Stimulated activated naive CD8-positive, alpha-beta T cell treated with anti-CD3 and anti-CD28 coated beads, Interleukin-15, Interleukin-2, amounts not matched to agents 100 U/mL and 50 U/mL, for 24 hours (primary cell): ENCODE measurements around the gene CRYBB1.

Source experiments
- ATAC-seq: fragments of 150-1000 bp; cut with Tn5 transposase; one replicate; pipeline ENCODE4 v1.10.0; 2021
- DNase-seq: peaks from one replicate; pipeline ENCODE4 v3.0.0; 2021

CRYBB1 gene

GRCh38 chr22:26606611-26607010 lies 11.2 kb downstream of the CRYBB1 start:
- no peak for ATAC-seq
- no peak for DNase-seq

DNA sequence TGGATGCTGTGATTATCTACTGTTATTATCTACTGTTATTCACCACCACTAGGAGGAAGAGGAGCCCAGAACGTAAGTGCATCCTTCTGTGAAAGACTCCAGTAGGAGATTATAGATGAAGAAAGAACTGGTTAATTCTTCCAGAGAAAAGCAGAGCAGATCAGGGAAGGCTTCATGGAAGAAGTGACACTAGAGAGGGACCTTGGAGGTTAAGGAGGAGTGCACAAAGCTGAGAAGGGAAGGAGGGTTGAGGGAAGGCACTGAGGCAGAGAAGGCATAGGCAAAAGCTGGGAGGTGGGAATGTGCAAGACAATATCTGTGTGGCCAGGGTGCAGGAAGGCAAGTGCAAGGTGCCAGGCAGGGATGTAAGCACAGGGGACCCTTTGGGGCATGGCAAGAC lies 13.5 kb downstream of the CRYBB1 start:
- DNase-seq (no peak), ATAC-seq (no peak)

GRCh38 chr22:26602127-26602526 lies 15.7 kb downstream of the CRYBB1 start:
- no peak for DNase-seq
- ATAC-seq: no peak

DNA sequence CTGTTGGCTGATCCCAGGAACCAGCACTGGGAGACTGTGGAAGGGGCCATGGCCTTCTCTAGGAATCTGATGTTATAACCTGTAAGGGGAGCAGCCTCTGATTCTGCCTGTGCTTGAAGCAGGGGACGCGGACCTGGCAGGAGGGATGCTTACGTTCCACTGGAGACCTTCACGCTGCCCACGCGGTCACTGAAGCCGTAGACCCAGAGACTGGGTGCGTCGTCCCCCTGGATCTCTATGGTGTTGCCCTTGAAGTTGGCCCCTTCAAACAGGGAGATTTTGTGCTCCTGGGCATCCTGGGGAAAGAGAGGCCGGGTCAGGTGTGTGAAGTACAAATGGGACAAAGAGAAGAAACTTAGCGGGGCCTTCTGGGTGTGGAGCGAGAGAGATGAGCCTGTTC lies 16.1 kb downstream of the CRYBB1 start:
- DNase-seq (no peak), ATAC-seq (no peak)

- ATAC-seq (no peak), DNase-seq (no peak)
These were observed 18.3 kb downstream of the CRYBB1 start for GRCh38 chr22:26599505-26599904.

DNA sequence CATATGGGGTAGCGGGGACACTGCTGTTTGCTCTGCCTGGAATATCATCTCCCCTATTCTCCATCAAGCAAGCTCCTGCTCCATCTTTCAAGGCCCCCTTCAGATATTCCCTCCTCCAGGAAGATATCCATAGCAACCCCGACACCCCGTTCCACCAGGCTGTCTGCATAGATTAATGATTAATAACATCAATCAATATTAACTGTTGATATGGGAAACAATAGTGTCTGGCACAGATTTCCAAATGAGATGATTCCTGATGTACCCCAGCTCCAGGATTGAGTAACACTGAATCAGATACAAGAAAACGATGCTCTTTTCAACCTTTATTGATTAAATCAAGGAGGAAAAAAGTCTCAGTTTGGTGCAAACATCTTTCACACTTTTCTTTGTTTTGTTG lies 20.3 kb downstream of the CRYBB1 start:
- DNase-seq (no peak), ATAC-seq (no peak)

GRCh38 chr22:26597026-26597425 lies 20.8 kb downstream of the CRYBB1 start:
- DNase-seq: peak; percentile 41

GRCh38 chr22:26593763-26594162 lies 24.1 kb downstream of the CRYBB1 start:
- DNase-seq: no peak
- ATAC-seq: no peak

More at GRCh38 chr22:26597026-26597425, 20.8 kb downstream of the CRYBB1 start:
- ATAC-seq: peak; percentile 57

DNA sequence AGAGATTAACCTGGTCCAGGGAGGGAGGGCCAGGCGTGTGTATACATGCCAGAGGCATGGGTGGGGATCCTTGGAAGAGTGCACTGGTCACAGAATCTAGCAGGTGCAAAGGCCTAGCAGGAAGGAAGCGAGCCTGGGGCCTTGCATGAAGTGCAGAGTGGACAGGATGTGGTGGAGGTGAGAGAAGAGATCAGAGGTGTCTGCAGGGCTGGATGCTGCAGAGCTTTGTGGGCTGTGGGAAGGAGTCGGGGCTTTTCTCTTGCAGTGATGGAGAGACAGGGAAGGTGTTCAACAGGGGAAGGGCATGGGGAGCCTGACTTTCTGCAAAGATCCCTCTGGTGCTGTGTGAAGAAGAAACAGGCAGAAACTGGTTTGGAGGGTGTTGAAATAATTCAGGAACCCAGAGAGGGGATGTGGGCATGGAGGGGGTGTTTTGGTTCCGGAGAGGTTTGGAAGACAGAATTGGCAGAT lies 25.4 kb downstream of the CRYBB1 start:
- ATAC-seq: peak; percentile 53

GRCh38 chr22:26589845-26590736 lies 27.7 kb downstream of the CRYBB1 start, which contains the start of gene TPST2:
Gene TPST2, minus strand, starts transcription at chr22:26590132. Its CDS starts 48,502 bp downstream, at chr22:26541630.
- DNase-seq (peak; percentile 83), ATAC-seq (peak; percentile 80)

More for the DNA sequence above, 25.4 kb downstream of the CRYBB1 start:
- peak; percentile 49 for DNase-seq

DNA sequence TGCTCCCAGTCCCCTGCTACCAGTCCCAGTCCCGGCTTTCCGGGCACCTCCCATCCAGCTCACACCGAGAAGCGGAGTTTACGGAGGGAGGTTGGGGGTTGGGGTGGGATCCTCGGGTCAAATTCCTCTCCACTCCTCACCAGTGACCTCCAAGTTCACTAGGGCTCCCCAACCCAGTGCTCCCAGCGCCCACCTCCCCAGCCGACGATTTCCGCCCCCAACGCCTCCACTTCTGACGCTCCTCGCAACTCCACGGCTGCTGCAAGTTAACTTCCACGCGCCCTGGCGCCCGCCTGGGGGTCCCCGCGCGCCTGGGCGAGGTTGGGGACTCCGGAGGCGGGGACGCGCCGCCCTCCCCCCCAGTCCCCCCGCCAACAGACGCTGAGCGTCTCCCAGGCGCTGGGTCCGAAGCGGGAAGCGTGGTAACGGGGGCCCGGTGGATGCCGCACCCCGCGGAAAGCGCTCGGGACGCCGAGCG lies 28.4 kb downstream of the CRYBB1 start:
- DNase-seq: peak; percentile 50
- no peak for ATAC-seq

GRCh38 chr22:26588729-26589366 lies 29.0 kb downstream of the CRYBB1 start:
- no peak for DNase-seq
- no peak for ATAC-seq

DNA sequence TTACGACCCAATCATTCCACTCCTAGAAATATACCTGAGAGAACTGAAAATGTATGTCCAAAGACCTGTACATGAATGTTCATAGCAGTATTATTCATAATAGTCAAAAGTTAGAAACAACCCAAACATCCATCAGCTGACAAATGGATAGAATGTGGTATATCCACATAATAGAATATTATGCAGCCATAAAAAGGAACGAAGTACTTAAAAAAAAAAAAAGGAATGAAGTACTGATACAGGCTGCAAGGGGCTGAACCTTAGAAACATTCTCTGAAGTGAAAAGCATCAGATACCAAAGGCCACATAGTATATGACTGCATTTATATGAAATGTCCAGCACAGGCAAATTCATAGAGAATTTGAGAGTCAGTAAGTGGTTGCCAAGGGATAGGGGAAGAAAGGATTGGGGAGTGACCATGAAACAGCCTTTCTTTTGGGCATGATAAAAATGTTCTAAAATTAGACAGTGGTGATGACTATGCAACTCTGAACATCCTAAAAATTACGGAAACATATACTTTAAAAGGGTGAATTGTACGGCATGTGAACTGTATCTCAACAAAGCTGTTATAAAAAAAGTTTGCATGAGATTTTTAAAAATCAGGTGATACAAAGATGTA lies 29.7 kb downstream of the CRYBB1 start:
- no peak for DNase-seq
- ATAC-seq: no peak

- DNase-seq (no peak), ATAC-seq (no peak)
These were observed 31.1 kb downstream of the CRYBB1 start for GRCh38 chr22:26586556-26587325.

GRCh38 chr22:26585104-26585790 lies 32.6 kb downstream of the CRYBB1 start:
- peak; percentile 22 for DNase-seq
- no peak for ATAC-seq

DNA sequence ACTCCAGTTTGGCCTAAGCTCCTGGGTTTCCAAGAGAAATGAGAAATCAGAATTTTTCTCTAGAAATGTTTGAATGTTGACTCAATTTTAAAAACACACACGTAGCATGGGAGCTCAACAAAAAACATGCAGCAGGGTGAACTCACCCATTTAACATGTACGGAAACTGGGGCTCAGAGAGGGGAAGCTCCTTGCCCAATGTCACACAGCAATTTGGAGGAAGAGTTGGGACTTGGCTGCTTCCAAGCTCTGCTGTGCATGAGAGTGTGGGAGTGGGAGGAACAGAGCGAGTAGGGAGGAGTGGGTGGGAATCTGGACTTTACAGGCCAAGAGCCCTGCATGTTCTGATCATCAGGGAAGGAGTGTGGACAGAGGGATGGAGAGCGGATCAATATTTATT lies 33.8 kb downstream of the CRYBB1 start:
- DNase-seq (no peak), ATAC-seq (no peak)

DNA sequence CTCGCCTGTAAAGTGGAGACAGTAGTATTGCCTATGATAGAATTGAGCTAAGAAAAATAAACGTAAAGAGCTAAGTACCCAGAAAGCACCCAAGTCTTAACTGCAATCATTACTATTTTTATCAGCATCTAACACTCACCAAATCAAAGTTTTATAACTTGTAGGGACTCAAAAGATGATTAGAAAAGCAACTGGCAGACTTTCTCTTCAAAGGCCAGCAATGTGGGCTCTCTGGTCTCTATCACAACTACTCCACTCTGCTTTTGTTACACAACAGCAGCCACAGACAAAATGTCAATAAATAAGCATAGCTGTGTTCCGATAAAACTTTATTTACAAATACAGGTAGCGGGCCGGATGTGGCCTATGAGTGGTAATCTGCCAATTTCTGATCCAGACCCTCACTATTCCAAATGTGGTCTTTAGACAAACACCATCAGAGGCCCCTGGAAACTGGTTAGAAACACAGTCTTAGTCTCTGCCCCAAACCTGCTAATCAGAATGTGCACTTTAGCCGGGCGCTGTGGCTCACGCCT lies 36.1 kb downstream of the CRYBB1 start:
- ATAC-seq: no peak
- DNase-seq: no peak

DNA sequence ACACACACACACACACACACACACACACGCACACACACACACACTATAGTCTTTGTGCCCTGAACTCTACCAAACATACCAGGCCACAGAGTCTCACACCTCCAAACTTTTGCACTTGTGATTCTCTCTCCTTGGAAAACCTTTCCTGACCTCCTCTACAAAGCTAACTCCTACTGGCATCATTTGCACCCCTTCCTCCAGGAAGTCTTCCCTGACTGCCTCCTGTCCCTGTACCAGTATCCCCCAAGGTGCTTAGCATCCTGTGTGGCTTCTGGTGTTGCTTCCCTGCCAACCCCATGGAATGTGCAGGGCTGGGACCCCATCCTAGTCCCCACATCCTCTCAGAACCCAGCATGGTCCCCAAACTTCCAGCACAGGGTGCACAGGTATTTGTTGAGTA lies 36.8 kb downstream of the CRYBB1 start:
- DNase-seq (no peak), ATAC-seq (no peak)

GRCh38 chr22:26580240-26580962 lies 37.4 kb downstream of the CRYBB1 start:
- DNase-seq (no peak), ATAC-seq (no peak)

DNA sequence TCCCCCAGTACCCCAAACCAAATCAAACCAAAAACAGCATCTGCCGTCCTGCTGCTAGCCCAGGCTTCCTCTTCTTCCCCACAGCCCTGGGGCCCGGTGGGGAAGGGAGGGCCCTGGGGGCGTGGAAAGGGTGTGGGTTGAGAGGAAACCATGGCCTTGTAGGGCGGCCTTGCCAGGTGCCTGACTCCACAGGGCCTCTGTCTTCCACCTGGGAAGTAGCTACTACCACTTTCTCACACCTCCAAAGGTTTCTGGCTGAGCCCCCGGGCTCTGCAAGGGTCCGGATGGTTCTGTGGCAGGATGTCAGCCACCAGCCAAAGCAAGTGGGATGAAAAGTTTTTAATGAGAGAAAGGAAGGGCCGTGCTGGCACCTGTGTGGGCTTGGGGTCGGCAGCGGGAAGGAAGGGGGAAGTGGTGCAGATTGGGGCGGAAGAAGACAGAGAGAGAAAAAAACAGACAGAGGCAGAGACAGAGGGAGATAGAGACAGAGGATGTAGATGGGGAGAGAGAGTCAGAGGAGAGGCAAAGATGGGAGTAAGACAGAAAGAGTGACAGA lies 38.4 kb downstream of the CRYBB1 start:
- peak; percentile 67 for DNase-seq
- peak; percentile 86 for ATAC-seq
